HG03469 (cell line): ENCODE results near the gene SPRING1.

ENCODE experiments used
- ATAC-seq: cut with Tn5 transposase; IDR thresholded peaks from one replicate; pipeline ENCODE4 v1.9.1; 2021; ENCODE audit warnings: mild to moderate bottlenecking, moderate library complexity, moderate number of reproducible peaks; ENCODE audit not compliant: unreplicated experiment

Gene SPRING1

GRCh38 chr12:116710370-116711150 is 27.3 kb downstream of the SPRING1 start:
- ATAC-seq: no peak

- no peak for ATAC-seq
Measured at GRCh38 chr12:116709768-116710167, 28.1 kb downstream of the SPRING1 start.

DNA sequence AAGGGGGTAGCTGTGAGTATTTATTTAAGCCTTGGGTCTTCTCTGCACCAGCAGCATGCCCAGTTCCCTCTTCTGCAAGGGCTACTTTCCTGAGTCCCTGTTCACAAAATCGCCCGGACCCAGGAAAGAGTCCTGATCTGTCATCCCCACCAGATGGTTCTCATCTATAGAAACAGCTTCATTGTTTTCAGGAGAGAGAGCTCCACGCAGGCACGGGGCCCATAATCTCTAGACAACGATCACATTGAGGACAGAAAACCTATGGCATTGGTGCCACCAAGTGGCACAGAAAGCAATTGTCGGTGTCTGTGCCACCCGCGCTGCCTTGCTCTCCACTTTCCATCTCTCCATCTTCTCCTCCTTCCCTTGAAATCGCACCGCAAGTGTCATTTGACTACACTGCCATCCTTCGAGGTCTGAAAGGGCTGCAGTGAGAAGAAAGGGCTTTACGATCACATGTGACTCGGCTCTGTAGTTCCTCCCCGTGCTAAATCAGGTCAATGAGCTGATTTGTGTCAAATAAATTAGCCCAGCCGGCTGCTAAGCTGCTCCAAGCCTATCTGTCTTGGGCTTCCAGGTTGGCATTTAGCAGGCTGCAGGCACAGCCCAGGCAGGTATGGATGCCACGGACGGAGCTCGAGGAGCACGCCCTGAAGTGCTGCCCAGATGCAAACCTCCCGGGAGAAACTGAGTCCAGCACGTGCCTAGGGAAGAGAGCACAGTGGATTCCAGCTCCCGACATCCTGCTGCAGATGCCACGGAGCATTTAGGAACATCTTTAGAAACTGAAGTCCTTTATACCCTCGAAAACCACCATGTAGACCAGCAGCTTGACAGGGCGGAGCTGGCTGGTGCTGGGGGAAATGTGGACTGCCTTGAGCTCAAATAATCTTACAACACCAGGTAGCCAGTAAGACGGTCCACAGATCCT is 28.8 kb downstream of the SPRING1 start:
- ATAC-seq: no peak

DNA sequence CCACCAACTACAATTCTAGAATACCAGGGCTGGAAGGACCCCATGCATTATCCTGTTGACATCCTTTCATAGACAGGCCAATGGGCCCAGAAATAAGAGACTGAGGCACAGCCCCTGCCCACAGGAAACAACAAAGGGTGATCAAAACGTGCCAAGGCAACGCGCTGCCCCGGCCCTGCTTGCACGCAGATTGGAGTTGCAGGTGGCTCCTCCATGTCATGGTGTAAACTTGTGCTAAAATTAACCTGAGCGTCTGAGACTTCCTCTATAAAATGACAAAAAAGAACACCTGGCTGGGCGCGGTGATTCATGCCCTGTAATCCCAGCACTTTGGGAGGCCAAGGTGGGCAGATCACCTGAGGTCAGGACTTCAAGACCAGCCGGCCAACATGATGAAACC is 30.1 kb downstream of the SPRING1 start:
- ATAC-seq: no peak

DNA sequence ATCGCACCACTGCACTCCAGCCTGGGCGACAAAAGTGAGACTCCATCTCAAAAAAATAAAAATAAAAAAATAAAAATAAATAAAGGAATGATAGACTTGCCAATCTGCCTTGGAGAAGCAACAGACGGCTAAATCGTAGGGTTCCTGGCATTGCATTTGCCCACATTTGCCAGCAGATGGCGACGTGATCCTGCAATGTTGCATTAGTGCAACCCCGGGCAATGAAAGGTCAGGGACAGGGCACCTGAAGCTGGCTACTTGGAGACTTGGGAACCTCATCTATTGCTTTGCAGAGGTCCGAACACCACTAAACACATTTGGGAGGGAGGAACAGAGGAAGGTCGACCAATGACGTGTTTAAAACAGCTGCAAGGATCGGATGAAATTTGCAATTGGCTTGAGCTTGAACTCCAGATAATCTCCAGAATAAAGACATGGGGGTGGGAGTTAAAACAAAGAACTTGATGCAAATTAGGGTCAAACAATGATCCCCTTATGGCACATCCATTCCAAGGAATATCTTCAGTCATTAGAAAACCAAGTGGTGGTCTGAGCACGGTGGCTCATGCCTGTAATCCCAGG is 34.6 kb downstream of the SPRING1 start:
- no peak for ATAC-seq

DNA sequence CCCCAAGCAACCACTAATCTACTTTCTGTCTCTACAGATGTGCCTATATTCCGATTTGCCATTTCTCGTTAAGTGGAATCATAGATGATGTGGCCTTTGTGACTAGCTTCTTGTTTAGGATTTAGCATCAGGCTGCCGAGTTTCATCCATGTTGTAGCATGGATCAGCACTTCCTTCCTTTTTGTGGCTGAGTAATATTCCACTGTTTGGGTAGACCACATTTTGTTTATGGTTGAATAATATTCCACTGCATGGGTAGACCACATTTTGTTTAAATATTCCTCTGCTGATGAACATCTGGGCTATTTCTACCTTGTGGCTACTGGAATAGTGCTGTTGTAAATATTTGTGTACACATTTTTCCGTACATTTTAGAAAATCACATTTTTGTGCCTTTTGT is 36.4 kb downstream of the SPRING1 start:
- ATAC-seq: no peak

- ATAC-seq: no peak
Measured at GRCh38 chr12:116700066-116700465, 37.8 kb downstream of the SPRING1 start.

GRCh38 chr12:116698554-116699075 is 39.3 kb downstream of the SPRING1 start:
- no peak for ATAC-seq

- ATAC-seq: no peak
Measured at GRCh38 chr12:116698116-116698515, 39.8 kb downstream of the SPRING1 start.

- ATAC-seq: no peak
Measured at GRCh38 chr12:116697716-116698115, 40.2 kb downstream of the SPRING1 start.

- no peak for ATAC-seq
Measured at GRCh38 chr12:116697305-116697704, 40.6 kb downstream of the SPRING1 start.

DNA sequence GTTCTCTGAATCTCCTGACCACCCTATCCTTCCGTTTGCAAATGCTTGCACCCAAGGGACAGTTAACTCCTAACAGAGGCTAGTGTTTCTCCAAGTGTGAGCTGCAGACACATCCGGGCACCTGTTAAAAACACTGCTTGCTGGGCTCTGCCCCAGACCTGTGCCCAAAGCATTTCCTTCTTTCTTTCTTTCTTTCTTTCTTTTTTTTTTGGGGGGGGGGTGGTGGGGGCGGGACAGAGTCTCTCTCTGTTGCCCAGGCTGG is 42.5 kb downstream of the SPRING1 start:
- ATAC-seq: no peak

DNA sequence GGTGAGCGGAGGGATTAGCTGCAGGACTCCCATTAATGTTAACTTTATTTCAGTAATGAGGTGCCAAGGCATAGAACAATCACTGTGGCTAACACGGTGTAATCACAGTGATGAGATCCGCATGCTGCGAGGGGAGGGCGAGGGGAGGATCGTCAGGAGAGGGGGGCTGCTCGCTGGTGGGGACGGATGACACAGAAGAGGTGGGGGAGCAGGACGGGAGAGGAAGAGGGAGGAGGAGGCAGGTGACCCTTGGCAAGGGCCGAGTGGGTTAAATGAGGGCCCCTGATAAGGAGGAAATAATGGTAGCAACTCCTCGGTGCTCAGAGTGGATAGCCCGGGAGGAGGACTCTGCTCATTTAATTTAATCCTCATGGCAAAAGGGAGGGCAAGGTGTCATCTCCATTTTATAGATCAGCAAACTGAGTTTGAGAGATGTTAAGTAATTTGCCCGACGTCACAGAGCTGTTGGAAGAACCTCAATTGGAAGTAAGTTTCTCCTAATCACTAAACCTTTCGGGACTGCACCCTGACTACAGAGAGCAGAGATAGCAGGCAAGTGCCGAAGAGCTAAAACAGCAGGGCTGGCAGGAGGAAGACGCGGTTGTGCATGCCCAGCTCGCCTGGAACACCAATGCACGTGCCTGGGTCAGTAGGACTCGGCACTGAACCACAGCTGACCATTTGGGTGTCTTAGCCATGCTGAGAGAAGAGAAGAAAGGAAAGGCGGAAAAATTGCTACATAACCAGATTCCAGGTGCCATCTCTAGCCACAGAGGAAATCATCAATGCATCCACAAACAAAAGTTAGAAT is 43.0 kb downstream of the SPRING1 start:
- no peak for ATAC-seq

GRCh38 chr12:116693286-116694227 is 44.3 kb downstream of the SPRING1 start:
- no peak for ATAC-seq

GRCh38 chr12:116692605-116693004 is 45.3 kb downstream of the SPRING1 start:
- no peak for ATAC-seq

DNA sequence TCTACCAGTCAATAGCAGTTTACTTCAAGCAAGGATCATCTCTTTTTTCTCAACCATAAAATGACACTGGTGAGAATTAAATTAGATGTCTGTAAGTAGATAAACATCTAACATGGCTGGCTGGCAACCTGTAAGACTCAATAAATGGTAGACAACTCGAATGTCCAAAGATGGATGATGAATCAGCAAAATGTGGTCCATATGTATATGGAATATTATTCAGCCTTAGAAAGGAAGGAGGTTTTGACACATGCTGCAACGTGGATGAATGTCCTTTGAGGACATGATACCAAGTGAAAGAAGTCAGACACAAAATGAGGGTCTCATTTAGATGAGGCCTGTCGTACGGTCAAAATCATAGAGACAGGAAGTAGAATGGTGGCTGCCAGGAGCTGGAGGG is 46.2 kb downstream of the SPRING1 start:
- ATAC-seq: no peak

- no peak for ATAC-seq
Measured at GRCh38 chr12:116691205-116691604, 46.7 kb downstream of the SPRING1 start.

DNA sequence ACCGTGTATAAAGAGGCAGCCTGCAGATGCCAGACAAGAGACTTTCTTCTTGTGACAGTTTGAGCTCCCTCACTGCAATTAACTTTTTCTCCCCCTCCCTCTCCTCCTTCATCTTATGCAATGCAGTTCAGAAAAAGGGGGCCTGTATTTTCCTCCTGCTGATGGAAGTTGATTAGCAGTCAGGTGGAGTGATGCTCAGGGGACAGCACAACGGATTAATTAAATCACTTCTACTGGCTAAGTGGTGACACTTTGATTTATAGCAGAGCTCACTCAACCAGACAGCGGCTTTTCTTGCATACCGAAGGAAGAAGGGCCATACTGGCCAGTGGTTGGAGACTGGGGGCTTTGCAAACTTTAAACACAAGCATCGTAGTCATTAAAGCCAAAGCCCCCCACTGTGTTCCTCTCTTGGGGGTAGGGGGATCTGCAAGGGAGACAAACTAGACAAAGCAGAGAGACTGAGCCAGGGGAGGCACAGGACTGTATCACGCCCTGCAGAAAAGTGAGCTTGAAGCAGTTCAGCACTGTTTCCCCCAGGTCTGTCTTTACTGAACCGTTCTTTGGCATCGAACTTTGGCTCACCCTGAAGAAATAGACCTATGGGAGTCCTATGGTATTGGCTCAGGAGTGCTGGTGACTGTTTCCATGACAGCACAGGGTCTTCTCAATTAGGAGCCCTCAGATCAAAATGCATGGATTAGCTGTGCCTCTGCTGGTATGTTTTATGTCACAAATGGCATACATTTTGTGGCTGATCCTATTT is 47.7 kb downstream of the SPRING1 start:
- ATAC-seq: no peak

DNA sequence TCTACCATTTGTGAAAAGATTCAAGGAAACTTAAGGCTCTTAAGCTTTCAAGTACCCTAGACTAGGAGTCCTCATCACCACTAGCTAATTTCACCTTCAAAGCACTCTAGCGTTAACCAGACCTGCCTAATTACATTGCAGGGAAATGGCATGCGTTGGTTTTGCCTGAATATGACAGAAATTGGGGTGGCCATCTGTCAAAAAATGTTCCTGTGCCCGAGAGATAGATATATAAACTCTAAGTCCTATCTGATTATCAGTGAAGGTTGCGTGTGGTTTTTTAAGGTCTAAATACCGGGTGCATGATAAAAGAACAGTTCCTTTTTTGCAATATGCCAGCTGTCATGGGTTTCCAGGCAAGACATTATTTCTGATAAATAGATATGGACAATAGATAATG is 48.3 kb downstream of the SPRING1 start:
- no peak for ATAC-seq
